D721Med (cell line): ENCODE results near the gene MEGF6.

Experiments used
- DNase-seq: peaks from one replicate; pipeline ENCODE4 v3.0.0; 2011; ENCODE audit warnings: low spot score; ENCODE audit not compliant: insufficient read length
- FAIRE-seq: peaks from 2 replicates; lab custom pipeline; 2011; peaks lifted over from hg19 to GRCh38; lab: Jason Lieb, UNC
- TF ChIP-seq, protein P1 (sequence below): IDR thresholded peaks from 2 replicates; pipeline ENCODE4 v1.5.1; 2012; ENCODE audit warnings: mild to moderate bottlenecking, control low read depth; ENCODE audit not compliant: insufficient read depth; ENCODE audit errors: missing control alignments

Gene MEGF6

DNA sequence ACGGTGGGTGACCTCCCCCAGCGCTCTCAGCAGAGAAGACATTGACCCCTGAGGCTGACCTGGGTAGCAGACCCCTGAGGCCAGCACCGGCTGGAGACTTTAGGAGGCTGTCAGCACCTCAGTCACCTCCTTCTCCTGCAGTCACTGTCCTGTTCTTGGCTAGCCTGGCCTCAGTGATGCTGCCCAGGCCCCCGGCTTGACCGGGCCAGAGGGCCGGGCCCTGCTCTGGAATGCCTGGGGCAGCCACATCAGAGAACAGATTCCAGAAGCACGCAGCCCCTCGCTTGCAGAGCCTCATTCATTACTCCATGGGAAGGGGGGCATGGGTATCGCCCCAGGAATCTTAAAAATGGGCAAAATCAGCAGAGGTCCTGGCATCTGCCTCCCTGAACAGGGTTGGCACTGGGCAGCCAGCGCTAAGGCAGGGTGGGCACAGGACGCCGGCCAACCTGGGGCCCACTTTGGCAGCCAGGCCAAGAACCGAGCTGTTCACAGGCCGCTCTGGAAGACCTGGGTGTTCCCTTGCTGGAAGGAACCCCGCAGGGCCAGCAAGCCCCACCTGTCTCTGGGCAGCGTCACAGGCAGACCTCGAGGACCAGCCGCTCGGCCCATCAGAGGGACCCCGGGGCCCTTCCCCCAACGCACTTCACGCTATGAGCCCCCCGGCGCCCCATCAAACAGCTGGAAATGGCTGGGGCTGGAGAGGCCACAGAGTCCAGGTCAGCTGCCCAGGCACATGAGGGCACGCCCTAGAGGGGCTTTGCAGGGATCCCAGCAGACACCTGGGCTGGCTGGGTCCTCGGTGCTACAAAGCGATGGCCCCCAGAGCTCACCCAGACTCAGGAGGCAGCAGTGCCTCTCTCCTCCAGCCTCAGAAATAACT lies 45.1 kb downstream of the MEGF6 start:
- TF ChIP-seq, protein P1, sequence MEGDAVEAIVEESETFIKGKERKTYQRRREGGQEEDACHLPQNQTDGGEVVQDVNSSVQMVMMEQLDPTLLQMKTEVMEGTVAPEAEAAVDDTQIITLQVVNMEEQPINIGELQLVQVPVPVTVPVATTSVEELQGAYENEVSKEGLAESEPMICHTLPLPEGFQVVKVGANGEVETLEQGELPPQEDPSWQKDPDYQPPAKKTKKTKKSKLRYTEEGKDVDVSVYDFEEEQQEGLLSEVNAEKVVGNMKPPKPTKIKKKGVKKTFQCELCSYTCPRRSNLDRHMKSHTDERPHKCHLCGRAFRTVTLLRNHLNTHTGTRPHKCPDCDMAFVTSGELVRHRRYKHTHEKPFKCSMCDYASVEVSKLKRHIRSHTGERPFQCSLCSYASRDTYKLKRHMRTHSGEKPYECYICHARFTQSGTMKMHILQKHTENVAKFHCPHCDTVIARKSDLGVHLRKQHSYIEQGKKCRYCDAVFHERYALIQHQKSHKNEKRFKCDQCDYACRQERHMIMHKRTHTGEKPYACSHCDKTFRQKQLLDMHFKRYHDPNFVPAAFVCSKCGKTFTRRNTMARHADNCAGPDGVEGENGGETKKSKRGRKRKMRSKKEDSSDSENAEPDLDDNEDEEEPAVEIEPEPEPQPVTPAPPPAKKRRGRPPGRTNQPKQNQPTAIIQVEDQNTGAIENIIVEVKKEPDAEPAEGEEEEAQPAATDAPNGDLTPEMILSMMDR: no peak

DNA sequence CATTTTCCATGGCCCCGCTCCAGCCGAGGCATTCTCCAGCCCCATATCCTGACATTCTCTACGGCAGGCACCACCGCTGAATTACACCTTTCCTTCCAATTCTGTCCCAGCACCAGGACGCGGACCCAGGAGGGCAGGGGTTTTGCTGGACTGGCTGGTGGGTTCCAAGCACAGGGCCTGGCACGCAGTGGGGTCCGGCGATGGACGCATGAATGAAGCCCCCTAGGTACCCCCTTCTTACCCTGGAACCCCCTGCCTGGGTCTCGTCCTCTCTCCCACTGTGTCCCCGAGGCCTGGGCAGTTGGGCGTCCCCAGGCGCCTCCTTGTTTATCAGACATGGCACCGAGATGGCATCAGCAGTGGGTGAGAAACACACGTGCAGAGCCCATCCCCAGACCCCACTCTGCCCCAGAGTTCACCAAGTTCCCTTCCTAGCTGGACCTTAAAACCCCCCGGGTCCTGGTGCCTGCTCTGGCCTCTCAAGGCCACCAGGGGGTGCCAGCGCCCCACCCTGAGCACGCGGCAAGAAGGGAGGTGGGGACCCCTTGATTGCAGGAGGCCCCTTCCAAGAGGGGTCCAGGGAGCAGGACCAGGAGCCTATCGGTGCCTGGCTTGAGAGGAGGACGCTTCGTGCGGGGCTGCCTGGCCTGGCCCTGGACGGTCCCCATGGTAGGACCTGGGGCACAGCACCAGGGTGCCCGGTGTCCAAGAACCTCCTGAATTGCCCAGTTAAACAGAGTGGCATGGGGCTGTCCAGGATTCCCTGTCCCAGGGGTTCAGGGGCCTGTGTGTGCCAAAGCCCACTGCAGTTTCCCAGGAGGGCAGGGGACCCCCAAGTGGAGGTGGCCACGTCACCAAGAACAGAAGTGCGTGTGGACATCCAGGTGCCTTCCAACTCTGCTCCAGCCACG lies 46.1 kb downstream of the MEGF6 start:
- no peak for FAIRE-seq

More for the DNA sequence above, 45.1 kb downstream of the MEGF6 start:
- FAIRE-seq (no peak), DNase-seq (no peak)

DNA sequence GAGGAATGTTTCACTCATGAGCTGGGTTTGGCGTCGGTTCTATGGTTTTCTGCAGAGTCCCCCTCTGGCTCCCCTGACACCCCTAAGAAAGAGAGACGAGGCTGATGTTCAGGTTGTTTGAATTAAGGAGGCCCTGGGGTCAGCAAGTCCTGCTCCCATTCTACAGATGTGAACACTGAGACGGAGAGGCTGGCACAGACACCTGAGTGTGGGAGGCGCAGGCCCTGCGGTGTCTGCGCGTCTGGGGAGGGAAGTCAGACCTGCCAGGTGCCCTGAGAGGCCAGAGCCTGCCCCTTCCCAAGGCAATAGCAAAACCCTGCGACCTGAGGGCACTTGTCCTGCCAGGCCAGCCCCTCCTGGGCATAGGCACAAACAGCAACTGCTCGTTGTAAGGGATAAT lies 47.7 kb downstream of the MEGF6 start:
- DNase-seq (no peak), FAIRE-seq (no peak)
- TF ChIP-seq, protein P1: no peak

More for the DNA sequence above, 46.1 kb downstream of the MEGF6 start:
- DNase-seq: peak; percentile 49
- TF ChIP-seq, protein P1: peak; percentile 62

DNA sequence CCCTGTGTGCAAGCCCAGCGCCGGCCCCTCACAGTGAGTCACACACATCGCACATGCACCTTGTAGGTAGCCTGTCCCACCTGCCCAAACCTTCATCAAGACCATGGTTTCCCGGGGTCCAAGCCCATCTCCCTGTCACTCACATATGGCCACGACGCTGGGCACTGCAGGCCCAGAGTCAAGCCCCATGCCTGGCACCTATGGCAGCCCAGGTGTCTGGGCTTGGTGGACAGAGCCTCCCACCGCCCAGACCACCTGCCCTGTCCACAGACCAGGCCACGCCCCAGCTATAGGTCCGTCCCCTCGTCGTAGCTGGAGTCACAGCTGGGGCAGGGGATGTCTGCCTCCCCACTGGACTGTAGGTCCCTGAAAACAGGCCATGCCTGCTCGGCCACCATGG lies 48.2 kb downstream of the MEGF6 start:
- no peak for DNase-seq
- FAIRE-seq: no peak
- TF ChIP-seq, protein P1: no peak

DNA sequence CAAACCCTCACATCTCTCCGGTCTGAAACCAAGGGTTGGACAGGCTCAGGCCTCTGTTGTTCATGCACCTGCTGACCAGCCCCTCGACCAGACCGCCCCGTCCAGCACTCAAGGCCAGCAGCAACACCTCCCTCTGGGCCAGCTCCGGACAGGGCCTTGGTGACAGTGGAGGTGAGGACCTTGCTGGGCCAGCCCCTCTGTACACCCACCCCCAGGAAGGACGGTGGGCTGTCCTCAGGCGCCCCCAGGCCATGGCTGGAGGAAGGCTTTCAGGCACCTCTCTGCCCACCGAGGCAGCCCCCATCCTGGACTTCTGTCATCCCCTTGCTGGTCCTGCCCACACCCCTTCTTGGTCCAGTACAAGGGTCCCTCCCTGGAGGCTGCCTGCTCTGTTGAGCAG lies 48.6 kb downstream of the MEGF6 start:
- DNase-seq (no peak), FAIRE-seq (no peak)
- TF ChIP-seq, protein P1: no peak

DNA sequence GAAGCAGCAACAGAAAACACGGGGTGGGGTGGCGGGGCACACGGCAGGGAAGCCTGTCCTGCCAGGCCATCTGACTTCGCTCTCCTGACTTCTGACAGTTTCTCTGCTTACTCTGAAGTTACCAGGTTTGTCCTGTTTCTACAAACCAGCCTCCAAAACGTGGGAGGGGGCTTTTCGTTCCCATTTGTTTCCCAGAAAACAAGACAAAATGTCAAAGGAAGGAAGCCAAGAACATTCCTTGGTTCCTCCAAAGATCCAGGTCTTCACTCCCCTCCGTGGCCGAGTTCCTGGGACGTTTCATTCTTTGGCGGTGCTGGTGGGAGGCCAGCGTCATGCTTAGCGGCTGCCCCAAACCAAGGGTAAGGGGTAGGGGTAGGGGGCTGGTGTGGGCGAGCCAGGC lies 49.6 kb downstream of the MEGF6 start:
- DNase-seq (no peak), FAIRE-seq (no peak)
- TF ChIP-seq, protein P1: no peak
